HG02763 (cell line): Measurements from ENCODE around the gene SMG7.

Experiments
- ATAC-seq: cut with Tn5 transposase; IDR thresholded peaks from one replicate; pipeline ENCODE4 v1.9.1; 2021; ENCODE audit warnings: mild to moderate bottlenecking, moderate library complexity; ENCODE audit not compliant: unreplicated experiment

SMG7 gene

DNA sequence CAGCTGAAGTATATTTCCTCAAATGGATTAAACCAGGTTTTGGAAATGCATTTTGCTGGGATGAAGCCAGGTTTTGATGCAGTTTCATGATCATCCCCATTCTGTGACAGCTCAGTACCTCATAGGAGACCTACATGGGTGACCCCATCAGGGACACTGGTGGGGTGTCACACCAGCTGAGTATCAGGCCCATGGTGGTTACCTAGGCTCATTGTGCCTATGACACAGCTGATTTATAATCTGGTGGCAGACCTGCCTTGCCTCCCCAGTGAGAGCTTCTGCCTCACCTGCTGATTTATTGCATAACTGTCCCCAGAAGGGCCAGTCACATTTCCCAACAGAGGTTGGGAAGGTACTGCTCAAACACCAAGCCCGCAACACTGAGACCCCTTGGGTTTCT is 114.2 kb downstream of the SMG7 start:
- ATAC-seq: no peak

DNA sequence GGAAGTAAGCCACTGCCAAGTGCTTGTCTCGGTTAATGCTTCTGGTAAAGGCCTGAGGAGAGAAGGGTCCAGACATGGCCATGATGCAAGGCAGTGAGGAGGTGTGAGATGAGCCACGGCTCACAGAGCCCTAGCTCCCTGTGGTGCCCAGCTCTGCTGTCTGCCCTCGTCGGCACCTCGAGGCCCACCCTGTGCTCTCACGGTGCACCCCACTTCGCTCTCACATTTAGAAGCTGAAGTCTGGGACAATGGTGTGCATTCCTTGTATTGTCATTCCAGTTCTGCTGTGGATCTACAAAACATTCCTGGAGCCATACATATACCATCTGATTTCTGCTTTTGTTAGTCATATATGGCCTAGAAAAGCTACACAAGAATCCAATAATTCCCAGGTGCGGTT is 114.6 kb downstream of the SMG7 start:
- ATAC-seq: no peak

DNA sequence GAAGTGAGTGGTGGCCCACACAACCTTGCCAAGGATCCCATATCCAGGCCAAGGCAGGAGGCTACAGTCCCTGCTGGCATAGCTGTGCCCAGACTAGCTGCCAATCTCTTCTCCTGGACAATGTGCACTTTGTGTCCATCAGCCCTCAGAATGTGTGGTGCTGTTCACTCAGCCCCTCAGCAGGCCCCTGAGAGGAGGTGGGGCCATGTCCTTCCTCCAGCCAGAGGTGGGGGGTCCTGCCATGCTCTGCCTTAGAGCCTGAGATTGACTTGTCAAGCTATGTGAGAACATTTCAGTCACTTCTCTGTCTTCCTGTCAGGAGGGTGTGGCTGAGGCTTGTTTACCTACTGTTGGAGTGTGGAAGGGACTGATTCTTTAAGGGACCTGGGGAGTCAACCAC is 116.5 kb downstream of the SMG7 start:
- ATAC-seq: no peak

DNA sequence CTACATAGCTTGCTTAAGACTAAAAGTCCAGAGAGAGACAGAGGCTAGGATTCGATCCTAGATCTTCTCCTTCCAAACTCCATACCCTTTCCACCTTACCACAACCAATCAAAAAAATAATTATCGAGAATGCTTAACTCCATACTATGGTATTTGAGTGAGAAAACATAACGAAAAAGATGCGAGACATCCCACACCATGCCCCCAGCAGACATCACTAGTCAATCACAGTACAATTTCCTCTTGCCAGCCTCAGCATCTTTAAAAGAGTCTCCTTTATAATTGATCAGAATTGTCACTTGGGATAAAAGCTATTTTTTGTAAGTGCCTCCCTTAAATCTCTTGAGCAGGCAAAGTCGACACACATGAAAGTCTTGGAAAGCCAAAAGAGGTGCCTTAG is 117.1 kb downstream of the SMG7 start:
- no peak for ATAC-seq

DNA sequence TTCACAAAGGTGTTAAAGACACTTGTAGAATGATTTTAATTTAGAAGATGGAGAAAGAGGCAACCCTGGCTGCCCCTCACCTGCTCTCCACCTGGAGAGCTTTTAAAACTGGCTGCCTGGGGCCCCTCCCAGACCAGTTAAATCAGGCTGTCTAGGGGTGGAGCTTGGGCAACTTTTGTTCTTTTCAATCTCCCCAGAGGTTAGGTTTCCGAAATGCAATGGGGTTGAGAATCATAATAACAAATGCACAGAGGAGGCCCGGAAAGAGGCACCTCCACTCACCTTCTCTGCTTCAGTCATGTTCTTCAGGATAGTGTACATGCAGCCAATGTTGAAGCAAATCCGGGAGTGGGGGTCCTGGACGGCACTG is 117.6 kb downstream of the SMG7 start:
- no peak for ATAC-seq

DNA sequence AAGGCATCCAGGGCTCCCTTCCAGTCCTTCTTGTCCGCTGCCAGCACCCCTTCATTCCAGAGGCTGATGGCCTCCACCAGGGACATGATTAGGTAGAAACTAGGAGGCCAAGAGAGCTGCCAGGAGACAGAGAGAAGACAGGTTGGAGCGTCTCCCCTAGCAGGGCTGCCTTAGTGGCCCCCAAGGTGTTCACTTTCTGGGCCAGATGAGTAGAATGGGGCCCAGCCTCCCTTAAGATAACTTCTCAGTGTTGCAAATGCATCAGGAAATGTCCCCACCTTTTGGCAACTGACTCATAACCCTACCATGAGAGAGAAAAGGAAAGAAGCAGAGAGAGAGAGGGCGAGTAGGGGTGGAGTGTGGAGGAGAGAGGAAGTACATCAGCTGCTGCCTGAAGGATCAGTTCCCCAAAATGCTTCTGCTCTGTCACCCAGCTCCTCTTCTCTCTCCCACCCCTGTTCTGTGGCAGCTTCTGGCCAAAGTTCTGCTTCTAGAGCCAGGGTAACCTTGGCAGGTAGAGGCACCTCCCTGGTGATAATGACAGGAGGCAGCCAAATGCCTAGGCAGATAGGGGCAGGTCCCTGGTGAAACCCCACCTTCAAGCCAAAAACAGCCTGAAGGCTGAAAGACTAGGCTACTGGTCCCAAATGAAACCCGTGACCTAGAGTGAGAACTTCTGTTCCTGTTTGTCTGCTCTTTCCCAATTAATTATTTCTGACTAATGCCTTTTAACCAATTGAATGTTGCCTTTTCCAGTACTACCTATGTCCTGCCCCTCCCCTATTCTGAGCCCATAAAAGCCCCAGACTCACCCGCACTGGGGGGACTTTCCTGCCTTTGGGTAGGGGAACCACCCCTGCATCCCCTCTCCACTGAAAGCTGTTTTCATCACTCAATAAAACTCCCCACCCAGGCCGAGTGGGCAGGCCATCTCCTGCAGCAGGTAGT is 118.2 kb downstream of the SMG7 start, which contains the start of gene NCF2:
Gene NCF2 (minus strand): TSS at position 216 of the 948 bp plus-strand sequence. CDS start 130 bp downstream, at position 86.
- ATAC-seq: peak; percentile 81

DNA sequence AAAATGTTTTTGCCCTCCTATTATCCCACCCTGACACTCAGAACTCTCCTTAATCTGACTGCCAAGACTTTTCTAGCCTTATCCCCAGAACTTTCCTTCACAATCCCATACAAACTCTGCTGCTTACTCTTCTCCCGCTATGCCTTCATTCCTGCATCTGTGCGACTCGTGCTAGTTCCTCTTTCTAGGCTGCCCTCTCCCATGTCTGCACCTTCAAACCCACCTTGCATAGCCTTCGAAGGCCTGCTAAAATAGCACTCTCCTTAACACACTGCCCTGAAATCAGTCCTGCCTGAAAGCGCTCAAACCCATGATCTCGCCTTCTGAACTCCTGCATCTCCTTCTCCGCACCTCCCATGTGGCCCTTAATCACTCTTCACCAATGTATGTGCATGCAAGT is 120.4 kb downstream of the SMG7 start:
- ATAC-seq: no peak

DNA sequence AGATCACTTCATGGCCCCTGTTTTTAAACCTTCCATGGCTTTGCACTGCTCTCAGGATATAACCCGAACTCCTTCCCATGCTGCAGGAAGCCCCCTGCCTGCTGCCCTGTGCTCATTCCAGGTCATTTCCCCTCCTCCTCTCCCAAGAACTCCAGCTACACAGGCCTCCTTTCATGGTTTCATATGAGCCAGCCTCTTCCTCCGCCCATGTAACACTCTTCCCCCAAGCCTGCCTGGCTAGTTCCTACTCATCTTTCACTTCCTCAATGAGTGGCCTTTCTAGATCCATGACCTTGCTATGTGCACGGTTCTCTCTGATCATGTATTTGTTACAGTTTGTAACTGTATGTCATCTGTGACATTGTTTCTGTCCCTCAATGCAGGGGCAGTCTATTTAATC is 121.1 kb downstream of the SMG7 start:
- ATAC-seq: peak; percentile 44

DNA sequence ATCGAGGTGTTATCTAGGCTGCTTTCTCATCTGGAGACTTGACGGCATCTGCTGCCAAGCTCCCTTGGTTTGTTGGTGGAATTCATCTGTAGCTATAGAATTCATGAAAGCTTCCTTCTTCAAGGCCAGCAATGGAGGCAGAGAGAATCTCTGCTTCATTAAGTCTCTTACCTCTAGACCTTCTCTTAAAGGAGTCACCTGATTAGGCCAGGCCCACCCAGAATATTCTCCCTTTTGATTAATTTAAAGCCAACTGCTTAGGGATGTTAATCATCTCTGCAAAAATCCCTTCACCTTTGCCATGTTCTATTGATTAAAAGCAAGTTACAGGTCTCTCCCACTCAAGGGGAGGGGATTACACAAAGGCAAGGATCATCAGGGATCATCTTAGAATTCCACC is 123.2 kb downstream of the SMG7 start:
- no peak for ATAC-seq

DNA sequence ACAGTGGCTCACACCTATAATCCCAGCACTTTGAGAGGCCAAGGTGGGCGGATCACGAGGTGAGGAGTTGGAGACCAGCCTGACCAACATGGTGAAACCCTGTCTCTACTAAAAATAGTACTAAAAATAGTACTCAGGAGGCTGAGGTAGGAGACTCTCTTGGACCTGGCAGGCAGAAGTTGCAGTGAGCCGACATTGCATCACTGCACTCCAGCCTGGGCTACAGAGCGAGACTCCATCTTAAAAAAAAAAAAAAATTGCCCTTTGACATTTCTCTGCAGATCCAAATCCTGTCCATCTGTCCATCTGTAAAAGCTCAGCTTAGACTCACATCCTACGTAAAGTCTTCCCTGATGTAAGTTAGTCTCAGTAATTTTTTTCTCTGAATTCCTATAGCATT is 124.2 kb downstream of the SMG7 start:
- ATAC-seq: no peak

DNA sequence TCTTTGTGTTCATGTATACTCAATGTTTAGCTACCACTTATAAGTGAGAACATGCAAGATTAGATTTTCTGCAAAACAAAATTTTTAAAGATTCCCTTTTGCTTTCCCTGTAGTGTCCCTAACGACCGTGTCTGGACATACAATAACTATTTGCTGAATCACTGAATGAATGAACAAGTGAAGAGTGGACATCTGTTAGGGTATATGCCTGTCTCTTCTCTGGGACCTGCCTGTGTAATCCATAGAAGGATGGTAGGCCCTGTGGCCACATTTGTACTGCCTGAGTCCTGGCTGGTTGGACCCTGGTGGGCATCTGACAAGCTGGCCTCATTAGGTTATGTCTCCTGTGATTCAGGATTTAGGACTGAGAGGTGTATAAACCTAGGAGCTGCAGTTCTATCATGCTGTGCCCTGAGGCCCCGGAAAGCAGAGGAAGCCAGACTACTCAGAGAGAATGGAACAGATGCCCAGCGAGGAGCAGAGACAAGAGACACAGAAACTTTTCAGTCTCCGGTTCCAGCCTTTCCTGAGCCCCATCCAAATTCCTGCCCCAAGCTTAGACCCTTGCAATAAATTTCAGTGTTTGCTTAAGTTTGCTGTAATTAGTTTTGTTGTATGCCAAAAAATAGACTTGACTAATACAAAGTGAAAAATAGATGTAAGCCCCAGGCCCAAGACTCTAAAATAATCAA is 125.5 kb downstream of the SMG7 start:
- ATAC-seq: no peak

DNA sequence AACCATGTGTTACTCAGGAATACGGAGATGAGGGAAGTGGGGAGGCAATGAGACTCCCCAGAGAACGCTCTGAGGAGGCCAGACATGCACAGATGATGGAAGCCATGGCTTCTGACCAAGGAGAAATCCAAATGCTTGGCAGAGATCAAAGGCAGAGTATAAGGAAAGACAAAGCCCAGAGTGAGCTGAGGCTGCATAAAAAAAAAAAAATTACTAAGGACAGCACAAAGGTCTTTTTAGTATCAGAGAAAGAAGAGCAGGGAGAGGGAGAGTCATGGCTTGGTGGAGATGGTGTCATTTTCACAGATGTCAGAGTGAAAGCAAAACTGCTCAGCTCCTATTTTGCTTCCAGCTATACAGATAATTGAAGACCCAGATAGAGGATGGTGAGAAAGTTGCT is 126.1 kb downstream of the SMG7 start:
- peak; percentile 58 for ATAC-seq

DNA sequence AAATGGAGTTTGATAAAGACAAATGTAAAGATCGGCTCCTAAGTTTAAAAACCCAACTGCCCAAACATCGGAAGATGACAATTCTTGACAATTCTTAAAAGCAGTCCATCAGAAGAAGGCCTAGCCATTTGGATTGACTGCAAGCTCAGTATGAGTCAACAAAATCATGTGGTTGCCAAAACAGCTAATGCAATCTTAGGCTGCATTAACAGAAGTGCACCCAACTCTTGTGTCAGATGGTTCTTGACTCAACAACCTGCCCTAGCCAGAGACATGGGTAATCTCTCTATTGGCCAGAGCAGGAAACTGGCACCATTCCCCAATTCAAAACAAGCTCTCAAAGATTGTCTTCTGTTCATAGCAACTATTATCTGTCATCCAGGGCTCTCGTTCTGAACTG is 127.8 kb downstream of the SMG7 start:
- no peak for ATAC-seq

DNA sequence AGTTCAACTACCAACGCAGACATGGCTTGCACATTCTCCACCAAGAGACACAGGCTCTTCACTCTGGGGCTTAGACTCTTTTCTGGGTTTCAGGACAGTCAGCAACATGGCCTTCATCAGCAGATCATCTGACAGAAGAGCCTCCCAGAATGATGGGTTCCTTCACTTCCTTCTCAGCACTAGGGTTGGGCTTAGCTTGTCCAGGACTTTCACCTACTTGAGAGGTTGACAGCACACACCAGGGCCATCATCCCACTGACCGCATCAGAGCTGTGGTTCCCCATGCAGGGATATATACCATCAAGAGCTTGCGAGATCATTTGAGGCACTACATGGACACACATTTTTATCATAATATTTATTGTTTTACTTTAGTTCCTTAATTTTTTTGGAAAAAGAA is 128.3 kb downstream of the SMG7 start:
- no peak for ATAC-seq

DNA sequence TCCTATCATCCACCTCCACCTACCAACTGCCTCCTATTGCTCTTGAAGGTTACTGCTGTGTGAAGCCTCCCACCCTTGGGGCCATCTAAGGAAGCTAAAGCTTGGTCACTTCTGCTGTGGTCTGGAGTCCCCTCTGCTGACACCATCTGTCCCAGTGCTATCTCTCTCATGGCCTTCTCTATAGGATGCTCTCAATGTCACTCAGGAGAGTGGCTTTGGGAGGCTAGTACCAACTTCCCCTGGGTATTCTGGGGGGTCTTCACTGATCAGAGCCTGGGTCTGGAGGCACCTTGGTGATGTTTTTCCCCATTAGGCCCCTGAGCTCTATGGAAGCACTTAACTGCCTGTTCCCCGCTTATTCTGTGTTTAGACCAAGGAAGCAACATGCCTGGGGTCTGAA is 130.2 kb downstream of the SMG7 start:
- ATAC-seq: no peak
